GM12865 (cell line): ENCODE measurements around the gene ELOVL6.
A peak's percentile ranks its signal among the peaks of the same experiment; 100 is the strongest.

Experiments
- DNase-seq: peaks from one replicate; pipeline ENCODE4 v3.0.0; 2010; ENCODE audit warnings: low read depth
- H3K4me3 ChIP-seq: 2 replicates; pipeline ENCODE4 v1.5.1; 2011; ENCODE audit warnings: mild to moderate bottlenecking, low read depth, low read length, control low read depth
- CTCF ChIP-seq: IDR thresholded peaks from 2 replicates; pipeline ENCODE4 v1.5.1; 2011; ENCODE audit warnings: low read length, control low read depth, low read depth, inconsistent platforms; ENCODE audit not compliant: insufficient read depth; ENCODE audit errors: missing control alignments

ELOVL6 gene

DNA sequence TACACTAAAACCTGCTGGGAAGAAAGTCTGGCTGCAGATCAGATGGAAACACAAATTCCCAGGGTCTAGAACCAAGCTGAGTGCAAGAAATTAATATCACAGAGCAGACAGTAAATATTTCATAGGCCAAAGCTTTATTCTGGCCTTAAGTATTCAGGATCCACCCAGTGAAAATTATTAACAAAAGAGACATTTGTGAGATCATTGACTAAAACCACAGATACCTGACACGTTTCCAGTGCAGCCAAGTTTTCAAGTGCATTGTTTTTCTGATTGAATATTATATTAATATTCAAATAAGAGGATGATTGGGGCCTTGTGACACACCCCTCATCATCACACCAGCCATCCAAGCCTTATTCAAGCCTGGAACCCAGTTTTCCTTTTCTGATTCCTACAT, 10.3 kb downstream of the ELOVL6 start:
- TF ChIP-seq CTCF: no peak
- DNase-seq: no peak
- no peak overlapping the region for H3K4me3 ChIP-seq

- no peak for TF ChIP-seq CTCF
- DNase-seq: no peak
- no peak overlapping the region for H3K4me3 ChIP-seq
Observed at GRCh38 chr4:110184791-110185155, 13.6 kb downstream of the ELOVL6 start.

GRCh38 chr4:110184140-110184790, 14.2 kb downstream of the ELOVL6 start:
- peak; percentile 24 for DNase-seq
- no peak overlapping the region for H3K4me3 ChIP-seq
- no peak for TF ChIP-seq CTCF

- no peak overlapping the region for H3K4me3 ChIP-seq
- TF ChIP-seq CTCF: no peak
- DNase-seq: peak; percentile 19
Observed at GRCh38 chr4:110183643-110184042, 14.8 kb downstream of the ELOVL6 start.

DNA sequence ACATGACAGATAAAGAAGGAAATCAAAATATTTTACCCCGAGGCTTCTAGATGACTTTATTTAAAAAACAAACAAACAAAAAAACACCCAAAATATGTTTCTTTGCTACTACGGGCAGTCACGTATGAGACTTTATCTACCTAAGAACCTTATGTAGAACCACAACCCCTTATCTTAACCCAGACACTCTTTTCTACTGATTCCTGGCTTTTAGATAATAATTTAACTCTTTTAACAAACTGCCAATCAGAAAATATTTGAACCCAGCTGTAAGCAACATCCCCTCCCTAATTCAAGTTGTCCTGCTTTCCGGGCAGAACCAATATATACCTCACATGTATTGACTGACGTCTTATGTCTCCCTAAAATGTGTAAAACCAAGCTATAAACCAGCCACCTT, 15.4 kb downstream of the ELOVL6 start:
- DNase-seq: no peak
- H3K4me3 ChIP-seq: no peak overlapping the region
- TF ChIP-seq CTCF: no peak

GRCh38 chr4:110181890-110182289, 16.5 kb downstream of the ELOVL6 start:
- no peak for DNase-seq
- TF ChIP-seq CTCF: no peak
- H3K4me3 ChIP-seq: no peak overlapping the region

DNA sequence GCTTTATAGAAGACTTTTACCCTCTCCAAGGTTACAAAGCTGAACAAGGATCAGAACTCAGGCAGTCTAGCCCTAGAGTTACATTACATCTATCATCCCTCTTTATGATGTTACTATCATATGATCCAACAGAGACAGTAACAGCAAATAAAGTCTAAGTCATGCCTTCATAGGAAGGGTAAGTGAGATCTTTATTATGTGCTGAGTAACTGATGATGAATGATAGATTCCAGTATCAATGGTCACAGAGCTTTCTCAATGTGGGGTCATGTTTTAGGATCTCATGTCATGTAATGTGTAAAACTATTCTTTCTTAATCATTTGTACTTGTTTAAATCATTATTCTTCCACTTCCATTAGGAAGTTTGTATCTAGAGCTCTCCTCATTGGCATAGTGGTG, 22.8 kb downstream of the ELOVL6 start:
- DNase-seq: no peak
- no peak for TF ChIP-seq CTCF

More for the DNA sequence above, 22.8 kb downstream of the ELOVL6 start:
- no peak overlapping the region for H3K4me3 ChIP-seq
